Pancreas (tissue), 10 donors: ENCODE measurements around the gene DTX1. TPM values are rescaled to one million over a fixed set of nuclear protein-coding genes. Genes with fewer than 3 reads are reported as not detected.
"Not testable (repeated sequence)": the region's sequence is repeated elsewhere in the genome, so short reads cannot be mapped to it uniquely, and the experiment has no call there.

ENCODE experiments used
- ATAC-seq, 4 donors: fragments of 200-7000 bp; cut with Tn5 transposase; one replicate each; pipeline versions ENCODE4 v1.8.0 to v1.9.1; 2020; ENCODE audit warnings: mild to moderate bottlenecking in 4 of 4, moderate library complexity in 4 of 4
- DNase-seq, 6 donors: peaks; one replicate each; pipeline ENCODE4 v3.0.0-alpha.2; 2020
- FAIRE-seq: peaks from 2 replicates; lab custom pipeline; 2012; peaks lifted over from hg19 to GRCh38; lab: Jason Lieb, UNC
- H3K27ac ChIP-seq, 4 donors: fragments of 200-600 bp; sonication (generic); 1 replicate in 3 of 4; 2 replicates in 1 of 4; pipeline versions ENCODE4 v1.5.0 to v1.8.0; 2020
- H3K27me3 ChIP-seq, 4 donors: fragments of 200-600 bp; one replicate each; pipeline ENCODE4 v1.8.0; 2021
- H3K36me3 ChIP-seq, 3 donors: fragments of 200-600 bp; sonication (generic) in 1 of 3; one replicate each; pipeline versions ENCODE4 v1.5.0 to v1.8.0; 2020 to 2021
- H3K4me1 ChIP-seq, 3 donors: fragments of 200-600 bp; one replicate each; pipeline ENCODE4 v1.8.0; 2021
- H3K4me3 ChIP-seq, 4 donors: fragments of 200-600 bp; sonication (generic) in 2 of 4; one replicate each; pipeline versions ENCODE4 v1.5.0 to v1.8.0; 2020 to 2021
- H3K9me3 ChIP-seq, 4 donors: fragments of 200-600 bp; one replicate each; pipeline ENCODE4 v1.8.0; 2021
- WGBS, 2 donors: extraction: QIAGEN DNeasy Blood & Tissue Kit; methylation state at CpG; one replicate each; pipeline ENCODE4 v1.1.7; 2013; 5-methylcytosine and 5-hydroxymethylcytosine counted together
- intact Hi-C, 3 donors: fragments of 100-400 bp; cut with DNase I; formaldehyde crosslinking; loops; one replicate each; pipeline versions ENCODE4 v1.11.1 to v1.14.2; 2022
- polyA plus RNA-seq, 2 donors: library from polyadenylated mRNA; stranded (reverse); fragments of 200-250 nt; gene quantifications; one replicate each; pipeline ENCODE4 v1.2.3, GENCODE V29; 2013
- total RNA-seq, 6 donors: library from RNA; stranded (reverse); fragmentation: NEBNext Ultra II Directional in 4 of 6; extraction: Animal tissue kit (Norgen Biotek cat#: 25700) in 4 of 6; gene quantifications; one replicate each; pipeline versions ENCODE4 v1.2.1 to v1.2.4, GENCODE V29; 2021 to 2023
- TF ChIP-seq, protein P1 (sequence below), 4 donors: fragments of 200-600 bp; sonication (generic) in 3 of 4; IDR thresholded peaks; one replicate each; pipeline versions ENCODE4 v1.5.0 to v1.8.0; 2021; ENCODE audit warnings: antibody characterized with exemption in 4 of 4
- donor health status: healthy with polysubstance abuse.
- donor health status: DM: no; HTN: no; CAD: no; lungs with moderate emphysema.
- donor health status: DM: no; HTN: no; CAD: no.
- donor health status: control.
- donor health status: control.
- donor health status: Bipolar disorder and iron deficiency.
- donor health status: DM: yes; HTN: yes; CAD: no.
- donor health status: DM: no; HTN: no; CAD: no.
- donor health status: DM: no; HTN: no; CAD: no.
- donor health status: DM: yes; HTN: yes; CAD: no.

Gene DTX1
- total and polyA plus RNA-seq, 8 donors = 3.5 to 8.1 (median 5.4) TPM

DNA sequence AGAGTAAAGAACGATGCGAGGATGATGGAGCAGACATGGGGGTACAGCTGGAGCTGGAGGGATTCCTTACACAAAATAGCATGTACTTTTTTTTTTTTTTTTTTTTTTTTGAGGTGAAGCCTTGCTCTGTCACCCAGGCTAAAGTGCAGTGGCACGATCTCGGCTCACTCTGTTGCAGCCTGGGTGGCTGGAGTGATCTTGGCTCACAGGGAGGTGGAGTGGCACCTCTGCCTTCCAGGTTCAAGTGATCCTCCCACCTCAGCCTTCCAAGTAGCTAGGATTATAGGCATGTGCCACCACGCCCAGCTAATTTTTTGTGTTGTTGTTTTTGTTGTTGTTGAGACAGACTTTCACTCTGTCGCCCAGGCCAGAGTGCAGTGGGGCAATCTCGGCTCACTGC, 84.2 kb downstream of the DTX1 start:
- ATAC-seq (no peak), DNase-seq (no peak), FAIRE-seq (no peak)
- H3K27me3 ChIP-seq = no peaks in the 10 kb centered on the region
- no peaks in the 10 kb centered on the region for H3K36me3 ChIP-seq
- intact Hi-C loops = no loop called here
- no peak overlapping the region for H3K27ac ChIP-seq
- TF ChIP-seq, protein P1, sequence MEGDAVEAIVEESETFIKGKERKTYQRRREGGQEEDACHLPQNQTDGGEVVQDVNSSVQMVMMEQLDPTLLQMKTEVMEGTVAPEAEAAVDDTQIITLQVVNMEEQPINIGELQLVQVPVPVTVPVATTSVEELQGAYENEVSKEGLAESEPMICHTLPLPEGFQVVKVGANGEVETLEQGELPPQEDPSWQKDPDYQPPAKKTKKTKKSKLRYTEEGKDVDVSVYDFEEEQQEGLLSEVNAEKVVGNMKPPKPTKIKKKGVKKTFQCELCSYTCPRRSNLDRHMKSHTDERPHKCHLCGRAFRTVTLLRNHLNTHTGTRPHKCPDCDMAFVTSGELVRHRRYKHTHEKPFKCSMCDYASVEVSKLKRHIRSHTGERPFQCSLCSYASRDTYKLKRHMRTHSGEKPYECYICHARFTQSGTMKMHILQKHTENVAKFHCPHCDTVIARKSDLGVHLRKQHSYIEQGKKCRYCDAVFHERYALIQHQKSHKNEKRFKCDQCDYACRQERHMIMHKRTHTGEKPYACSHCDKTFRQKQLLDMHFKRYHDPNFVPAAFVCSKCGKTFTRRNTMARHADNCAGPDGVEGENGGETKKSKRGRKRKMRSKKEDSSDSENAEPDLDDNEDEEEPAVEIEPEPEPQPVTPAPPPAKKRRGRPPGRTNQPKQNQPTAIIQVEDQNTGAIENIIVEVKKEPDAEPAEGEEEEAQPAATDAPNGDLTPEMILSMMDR (IDR thresholded peaks at IDR 0.05) = no peak
- no peaks in the 10 kb centered on the region for H3K9me3 ChIP-seq
- no peaks in the 10 kb centered on the region for H3K4me1 ChIP-seq
- 69 to 85% methylated on average over 7 of the region's 7 CpGs for WGBS, 2 donors
- no peak overlapping the region for H3K4me3 ChIP-seq

DNA sequence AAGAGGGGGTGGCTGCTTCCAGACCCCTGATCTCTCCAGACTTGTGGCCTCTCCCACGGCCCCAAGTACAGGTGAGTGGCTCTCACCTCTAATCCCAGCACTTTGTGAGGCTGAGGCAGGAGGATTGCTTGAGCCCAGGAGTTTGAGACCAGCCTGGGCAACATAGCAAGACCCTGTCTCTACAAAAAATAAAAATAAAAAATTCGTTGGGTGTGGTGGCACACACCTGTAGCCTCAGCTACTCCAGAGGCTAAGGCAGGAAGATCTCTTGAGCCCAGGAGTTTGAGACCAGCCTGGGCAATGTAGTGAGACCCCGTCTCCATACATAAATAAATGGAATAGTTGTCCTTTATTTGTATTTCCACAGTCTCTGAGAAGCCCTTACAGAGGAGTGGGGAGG, 85.2 kb downstream of the DTX1 start:
- peak overlapping the region; percentile 52 to 88 (median 84) for H3K27ac ChIP-seq
- 66 to 68% methylated on average over 3 of the region's 3 CpGs for WGBS, 2 donors
- H3K36me3 ChIP-seq, H3K4me3 ChIP-seq, ATAC-seq, H3K4me1 ChIP-seq, intact Hi-C loops, H3K9me3 ChIP-seq, FAIRE-seq, H3K27me3 ChIP-seq, DNase-seq: not testable (repeated sequence)

DNA sequence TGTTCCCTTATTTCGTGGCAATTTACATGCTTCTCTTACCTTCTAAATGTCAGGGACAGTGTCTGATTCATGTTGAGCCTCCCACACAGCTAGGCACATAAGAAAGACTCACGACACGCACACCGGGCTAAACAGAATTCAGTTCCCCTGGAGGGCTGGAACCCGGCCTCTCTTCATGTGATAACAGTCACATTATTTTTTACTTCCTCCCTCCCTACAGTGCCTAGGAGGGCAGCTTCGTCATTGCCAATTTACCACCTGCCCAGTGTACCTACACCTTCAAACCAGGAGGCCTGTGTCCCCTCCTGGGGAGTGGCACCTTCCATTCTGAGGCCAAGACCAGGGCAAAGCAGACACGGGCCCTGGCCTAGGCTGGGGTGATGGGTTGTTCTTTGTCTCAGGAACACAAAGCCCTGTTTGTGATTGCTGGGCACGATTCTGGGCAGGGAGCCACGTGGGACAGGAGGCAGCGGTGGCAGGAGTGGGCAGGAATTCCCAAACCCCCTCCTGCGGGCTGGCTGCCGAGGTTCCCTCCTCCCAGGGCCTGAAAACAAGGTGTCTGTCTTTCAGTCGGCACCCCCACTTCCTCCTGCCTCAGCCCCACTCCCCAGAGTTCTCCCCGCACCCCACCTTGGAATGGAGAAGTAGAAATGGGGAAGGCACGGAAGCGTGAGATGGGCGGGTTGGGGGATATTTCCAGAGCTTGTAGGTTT, 85.8 kb downstream of the DTX1 start:
- Histone ChIP-seq H3K4me1 (no peaks in the 10 kb centered on the region), H3K27ac (peak overlapping the region; percentile 52 to 88 (median 84)), H3K9me3 (no peaks in the 10 kb centered on the region), H3K4me3 (no peak overlapping the region), H3K27me3 (no peaks in the 10 kb centered on the region), H3K36me3 (no peaks in the 10 kb centered on the region)
- DNase-seq (peak in 5 of 6 donors; percentile 59 to 88 (median 76)), ATAC-seq (peak; percentile 79 to 90 (median 88)), FAIRE-seq (no peak)
- intact Hi-C loops = no loop called here
- TF ChIP-seq, protein P1 (IDR thresholded peaks at IDR 0.05) = no peak
- 50% methylated on average over 17 of the region's 17 CpGs for WGBS, 2 donors

DNA sequence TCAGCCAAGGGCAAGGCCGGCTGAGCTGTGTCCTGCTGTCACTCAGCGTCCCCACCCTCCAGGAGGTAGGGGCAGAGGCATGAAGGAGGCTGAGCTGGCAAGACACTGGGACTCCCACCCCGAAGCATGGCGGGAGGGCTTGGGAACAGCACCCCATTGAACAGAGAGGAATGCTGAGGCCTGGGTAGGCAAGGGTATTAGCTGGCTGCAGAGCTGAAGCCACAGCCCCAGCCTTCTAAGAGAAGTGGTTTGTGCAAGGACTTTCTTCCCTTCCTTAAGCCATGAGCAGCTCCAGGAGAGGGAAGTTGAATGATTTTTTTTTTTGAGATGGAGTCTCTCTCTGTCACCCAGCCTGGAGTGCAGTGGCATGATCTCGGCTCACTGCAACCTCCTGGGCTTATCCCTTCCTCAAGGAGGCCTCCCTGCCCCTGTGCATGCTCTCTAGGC, 86.4 kb downstream of the DTX1 start:
- peak in 1 of 6 donors; percentile 38 for DNase-seq
- Histone ChIP-seq H3K4me1 (no peaks in the 10 kb centered on the region), H3K36me3 (no peaks in the 10 kb centered on the region), H3K9me3 (no peaks in the 10 kb centered on the region), H3K4me3 (no peak overlapping the region), H3K27me3 (no peaks in the 10 kb centered on the region), H3K27ac (peak overlapping the region; percentile 52 to 88 (median 84))
- 54 to 64% methylated on average over 5 of the region's 5 CpGs for WGBS, 2 donors
- peak; percentile 7 to 55 (median 37) for ATAC-seq
- TF ChIP-seq, protein P1 (IDR thresholded peaks at IDR 0.05) = no peak
- intact Hi-C loops = no loop called here
- FAIRE-seq = no peak

DNA sequence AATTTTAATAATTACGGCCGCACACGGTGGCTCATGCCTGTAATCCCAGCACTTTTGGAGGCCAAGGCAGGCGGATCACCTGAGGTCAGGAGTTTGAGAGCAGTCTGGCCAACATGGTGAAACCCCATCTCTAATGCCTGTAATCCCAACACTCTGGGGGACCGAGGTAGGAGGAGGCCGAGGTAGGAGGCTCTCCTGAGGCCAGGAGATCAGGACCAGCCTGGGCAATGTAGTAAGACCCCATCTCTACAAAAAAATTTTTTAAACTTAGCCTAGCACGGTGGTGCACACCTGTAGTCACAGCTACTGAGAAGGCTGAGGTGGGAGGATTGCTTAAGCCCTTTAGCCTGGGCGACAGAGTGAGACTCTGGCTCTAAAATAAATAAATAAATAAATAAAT, 87.4 kb downstream of the DTX1 start:
- peak in 1 of 6 donors; percentile 5 for DNase-seq
- H3K27ac ChIP-seq = no peak overlapping the region
- H3K4me3 ChIP-seq = no peak overlapping the region
- no peaks in the 10 kb centered on the region for H3K4me1 ChIP-seq
- H3K9me3 ChIP-seq = no peaks in the 10 kb centered on the region
- no peak for ATAC-seq
- H3K36me3 ChIP-seq = no peaks in the 10 kb centered on the region
- 86% methylated on average over 8 of the region's 8 CpGs for WGBS, 2 donors
- TF ChIP-seq, protein P1 (IDR thresholded peaks at IDR 0.05) = no peak
- FAIRE-seq = no peak
- intact Hi-C loops = no loop called here
- no peaks in the 10 kb centered on the region for H3K27me3 ChIP-seq
